ENCODE data around the gene NR4A1. TPM values are rescaled to one million over a fixed set of nuclear protein-coding genes. Genes with fewer than 3 reads are reported as not detected.

Gene NR4A1
- total and polyA plus RNA-seq, 9 of the 15 experiments (the other 6 are each of a cell fraction or from before 2014, with no cell fraction given): 0.07 to 4.7 (median 1.9) TPM; not detected in 1

DNA sequence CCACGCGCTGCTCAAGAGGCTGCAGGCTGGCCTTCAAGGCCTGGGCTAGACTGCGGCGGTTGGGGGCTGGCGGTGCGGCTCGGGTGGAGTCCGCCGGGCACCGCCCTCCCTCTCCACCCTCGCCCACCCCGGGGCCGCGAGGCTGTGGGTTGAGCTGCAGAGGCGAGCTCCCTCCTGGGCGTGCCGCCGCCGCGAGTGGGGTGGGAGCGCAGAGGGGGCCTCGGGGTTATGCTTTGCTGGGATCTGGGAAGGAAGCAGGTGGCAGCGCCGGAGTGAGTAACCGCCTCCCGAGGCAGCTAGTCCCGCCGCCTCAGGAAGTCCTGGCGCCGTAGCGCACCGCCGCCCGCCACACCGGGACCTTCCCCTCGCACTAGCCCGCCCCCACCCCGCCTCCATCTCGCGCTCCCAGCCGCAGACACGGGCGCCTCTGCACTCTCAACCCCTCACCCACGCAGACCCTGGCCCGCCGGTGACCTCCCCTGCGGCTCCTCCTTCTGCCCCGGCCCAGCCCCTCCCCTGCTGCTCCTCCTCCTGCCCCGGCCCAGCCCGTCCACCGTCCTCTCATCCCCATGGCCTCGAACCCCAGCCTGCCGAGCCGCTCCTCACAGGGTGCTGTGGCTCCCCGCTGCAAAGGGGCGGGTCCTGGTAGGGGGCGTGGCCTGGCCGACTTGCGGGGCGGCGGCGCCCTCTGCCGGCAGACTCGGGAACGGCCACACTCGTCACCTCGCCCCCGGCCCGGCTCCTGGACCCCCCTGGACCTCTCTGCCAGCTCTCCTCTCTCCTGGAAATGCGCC is 27.9 kb upstream of the NR4A1 start (continued):
- TF ChIP-seq, protein P1, sequence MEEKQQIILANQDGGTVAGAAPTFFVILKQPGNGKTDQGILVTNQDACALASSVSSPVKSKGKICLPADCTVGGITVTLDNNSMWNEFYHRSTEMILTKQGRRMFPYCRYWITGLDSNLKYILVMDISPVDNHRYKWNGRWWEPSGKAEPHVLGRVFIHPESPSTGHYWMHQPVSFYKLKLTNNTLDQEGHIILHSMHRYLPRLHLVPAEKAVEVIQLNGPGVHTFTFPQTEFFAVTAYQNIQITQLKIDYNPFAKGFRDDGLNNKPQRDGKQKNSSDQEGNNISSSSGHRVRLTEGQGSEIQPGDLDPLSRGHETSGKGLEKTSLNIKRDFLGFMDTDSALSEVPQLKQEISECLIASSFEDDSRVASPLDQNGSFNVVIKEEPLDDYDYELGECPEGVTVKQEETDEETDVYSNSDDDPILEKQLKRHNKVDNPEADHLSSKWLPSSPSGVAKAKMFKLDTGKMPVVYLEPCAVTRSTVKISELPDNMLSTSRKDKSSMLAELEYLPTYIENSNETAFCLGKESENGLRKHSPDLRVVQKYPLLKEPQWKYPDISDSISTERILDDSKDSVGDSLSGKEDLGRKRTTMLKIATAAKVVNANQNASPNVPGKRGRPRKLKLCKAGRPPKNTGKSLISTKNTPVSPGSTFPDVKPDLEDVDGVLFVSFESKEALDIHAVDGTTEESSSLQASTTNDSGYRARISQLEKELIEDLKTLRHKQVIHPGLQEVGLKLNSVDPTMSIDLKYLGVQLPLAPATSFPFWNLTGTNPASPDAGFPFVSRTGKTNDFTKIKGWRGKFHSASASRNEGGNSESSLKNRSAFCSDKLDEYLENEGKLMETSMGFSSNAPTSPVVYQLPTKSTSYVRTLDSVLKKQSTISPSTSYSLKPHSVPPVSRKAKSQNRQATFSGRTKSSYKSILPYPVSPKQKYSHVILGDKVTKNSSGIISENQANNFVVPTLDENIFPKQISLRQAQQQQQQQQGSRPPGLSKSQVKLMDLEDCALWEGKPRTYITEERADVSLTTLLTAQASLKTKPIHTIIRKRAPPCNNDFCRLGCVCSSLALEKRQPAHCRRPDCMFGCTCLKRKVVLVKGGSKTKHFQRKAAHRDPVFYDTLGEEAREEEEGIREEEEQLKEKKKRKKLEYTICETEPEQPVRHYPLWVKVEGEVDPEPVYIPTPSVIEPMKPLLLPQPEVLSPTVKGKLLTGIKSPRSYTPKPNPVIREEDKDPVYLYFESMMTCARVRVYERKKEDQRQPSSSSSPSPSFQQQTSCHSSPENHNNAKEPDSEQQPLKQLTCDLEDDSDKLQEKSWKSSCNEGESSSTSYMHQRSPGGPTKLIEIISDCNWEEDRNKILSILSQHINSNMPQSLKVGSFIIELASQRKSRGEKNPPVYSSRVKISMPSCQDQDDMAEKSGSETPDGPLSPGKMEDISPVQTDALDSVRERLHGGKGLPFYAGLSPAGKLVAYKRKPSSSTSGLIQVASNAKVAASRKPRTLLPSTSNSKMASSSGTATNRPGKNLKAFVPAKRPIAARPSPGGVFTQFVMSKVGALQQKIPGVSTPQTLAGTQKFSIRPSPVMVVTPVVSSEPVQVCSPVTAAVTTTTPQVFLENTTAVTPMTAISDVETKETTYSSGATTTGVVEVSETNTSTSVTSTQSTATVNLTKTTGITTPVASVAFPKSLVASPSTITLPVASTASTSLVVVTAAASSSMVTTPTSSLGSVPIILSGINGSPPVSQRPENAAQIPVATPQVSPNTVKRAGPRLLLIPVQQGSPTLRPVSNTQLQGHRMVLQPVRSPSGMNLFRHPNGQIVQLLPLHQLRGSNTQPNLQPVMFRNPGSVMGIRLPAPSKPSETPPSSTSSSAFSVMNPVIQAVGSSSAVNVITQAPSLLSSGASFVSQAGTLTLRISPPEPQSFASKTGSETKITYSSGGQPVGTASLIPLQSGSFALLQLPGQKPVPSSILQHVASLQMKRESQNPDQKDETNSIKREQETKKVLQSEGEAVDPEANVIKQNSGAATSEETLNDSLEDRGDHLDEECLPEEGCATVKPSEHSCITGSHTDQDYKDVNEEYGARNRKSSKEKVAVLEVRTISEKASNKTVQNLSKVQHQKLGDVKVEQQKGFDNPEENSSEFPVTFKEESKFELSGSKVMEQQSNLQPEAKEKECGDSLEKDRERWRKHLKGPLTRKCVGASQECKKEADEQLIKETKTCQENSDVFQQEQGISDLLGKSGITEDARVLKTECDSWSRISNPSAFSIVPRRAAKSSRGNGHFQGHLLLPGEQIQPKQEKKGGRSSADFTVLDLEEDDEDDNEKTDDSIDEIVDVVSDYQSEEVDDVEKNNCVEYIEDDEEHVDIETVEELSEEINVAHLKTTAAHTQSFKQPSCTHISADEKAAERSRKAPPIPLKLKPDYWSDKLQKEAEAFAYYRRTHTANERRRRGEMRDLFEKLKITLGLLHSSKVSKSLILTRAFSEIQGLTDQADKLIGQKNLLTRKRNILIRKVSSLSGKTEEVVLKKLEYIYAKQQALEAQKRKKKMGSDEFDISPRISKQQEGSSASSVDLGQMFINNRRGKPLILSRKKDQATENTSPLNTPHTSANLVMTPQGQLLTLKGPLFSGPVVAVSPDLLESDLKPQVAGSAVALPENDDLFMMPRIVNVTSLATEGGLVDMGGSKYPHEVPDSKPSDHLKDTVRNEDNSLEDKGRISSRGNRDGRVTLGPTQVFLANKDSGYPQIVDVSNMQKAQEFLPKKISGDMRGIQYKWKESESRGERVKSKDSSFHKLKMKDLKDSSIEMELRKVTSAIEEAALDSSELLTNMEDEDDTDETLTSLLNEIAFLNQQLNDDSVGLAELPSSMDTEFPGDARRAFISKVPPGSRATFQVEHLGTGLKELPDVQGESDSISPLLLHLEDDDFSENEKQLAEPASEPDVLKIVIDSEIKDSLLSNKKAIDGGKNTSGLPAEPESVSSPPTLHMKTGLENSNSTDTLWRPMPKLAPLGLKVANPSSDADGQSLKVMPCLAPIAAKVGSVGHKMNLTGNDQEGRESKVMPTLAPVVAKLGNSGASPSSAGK (IDR thresholded peaks at IDR 0.05): peak; percentile 69
- TF ChIP-seq PHF20 (IDR thresholded peaks at IDR 0.05; ENCODE audit: partially characterized antibody) (peak; percentile 23), POLR2G (IDR thresholded peaks at IDR 0.05; ENCODE audit: low read depth, low read length) (peak; percentile 30; the same call in 1 of the 2 replicates), EHMT2 (IDR thresholded peaks at IDR 0.05) (no peak), DDX20 (tag; IDR thresholded peaks at IDR 0.05; ENCODE audit: low read depth) (no peak), KLF13 (tag; IDR thresholded peaks at IDR 0.05; ENCODE audit: borderline replicate concordance, low read depth) (peak; percentile 95)
- TF ChIP-seq, protein P2, sequence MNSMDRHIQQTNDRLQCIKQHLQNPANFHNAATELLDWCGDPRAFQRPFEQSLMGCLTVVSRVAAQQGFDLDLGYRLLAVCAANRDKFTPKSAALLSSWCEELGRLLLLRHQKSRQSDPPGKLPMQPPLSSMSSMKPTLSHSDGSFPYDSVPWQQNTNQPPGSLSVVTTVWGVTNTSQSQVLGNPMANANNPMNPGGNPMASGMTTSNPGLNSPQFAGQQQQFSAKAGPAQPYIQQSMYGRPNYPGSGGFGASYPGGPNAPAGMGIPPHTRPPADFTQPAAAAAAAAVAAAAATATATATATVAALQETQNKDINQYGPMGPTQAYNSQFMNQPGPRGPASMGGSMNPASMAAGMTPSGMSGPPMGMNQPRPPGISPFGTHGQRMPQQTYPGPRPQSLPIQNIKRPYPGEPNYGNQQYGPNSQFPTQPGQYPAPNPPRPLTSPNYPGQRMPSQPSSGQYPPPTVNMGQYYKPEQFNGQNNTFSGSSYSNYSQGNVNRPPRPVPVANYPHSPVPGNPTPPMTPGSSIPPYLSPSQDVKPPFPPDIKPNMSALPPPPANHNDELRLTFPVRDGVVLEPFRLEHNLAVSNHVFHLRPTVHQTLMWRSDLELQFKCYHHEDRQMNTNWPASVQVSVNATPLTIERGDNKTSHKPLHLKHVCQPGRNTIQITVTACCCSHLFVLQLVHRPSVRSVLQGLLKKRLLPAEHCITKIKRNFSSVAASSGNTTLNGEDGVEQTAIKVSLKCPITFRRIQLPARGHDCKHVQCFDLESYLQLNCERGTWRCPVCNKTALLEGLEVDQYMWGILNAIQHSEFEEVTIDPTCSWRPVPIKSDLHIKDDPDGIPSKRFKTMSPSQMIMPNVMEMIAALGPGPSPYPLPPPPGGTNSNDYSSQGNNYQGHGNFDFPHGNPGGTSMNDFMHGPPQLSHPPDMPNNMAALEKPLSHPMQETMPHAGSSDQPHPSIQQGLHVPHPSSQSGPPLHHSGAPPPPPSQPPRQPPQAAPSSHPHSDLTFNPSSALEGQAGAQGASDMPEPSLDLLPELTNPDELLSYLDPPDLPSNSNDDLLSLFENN (IDR thresholded peaks at IDR 0.05; ENCODE audit: low read depth in 2 of 2, low read length in 2 of 2): 0 out of 4 replicates have a peak, but pooled peaks of 1 of the 2 experiments have one; percentile 18
- TF ChIP-seq, protein P3, sequence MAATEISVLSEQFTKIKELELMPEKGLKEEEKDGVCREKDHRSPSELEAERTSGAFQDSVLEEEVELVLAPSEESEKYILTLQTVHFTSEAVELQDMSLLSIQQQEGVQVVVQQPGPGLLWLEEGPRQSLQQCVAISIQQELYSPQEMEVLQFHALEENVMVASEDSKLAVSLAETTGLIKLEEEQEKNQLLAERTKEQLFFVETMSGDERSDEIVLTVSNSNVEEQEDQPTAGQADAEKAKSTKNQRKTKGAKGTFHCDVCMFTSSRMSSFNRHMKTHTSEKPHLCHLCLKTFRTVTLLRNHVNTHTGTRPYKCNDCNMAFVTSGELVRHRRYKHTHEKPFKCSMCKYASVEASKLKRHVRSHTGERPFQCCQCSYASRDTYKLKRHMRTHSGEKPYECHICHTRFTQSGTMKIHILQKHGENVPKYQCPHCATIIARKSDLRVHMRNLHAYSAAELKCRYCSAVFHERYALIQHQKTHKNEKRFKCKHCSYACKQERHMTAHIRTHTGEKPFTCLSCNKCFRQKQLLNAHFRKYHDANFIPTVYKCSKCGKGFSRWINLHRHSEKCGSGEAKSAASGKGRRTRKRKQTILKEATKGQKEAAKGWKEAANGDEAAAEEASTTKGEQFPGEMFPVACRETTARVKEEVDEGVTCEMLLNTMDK (IDR thresholded peaks at IDR 0.05; ENCODE audit: borderline replicate concordance, insufficient read depth, low read depth, low read length, poor library complexity, severe bottlenecking): peak; percentile 34

Measured in K562 (cell line).